HCT116 (cell line): ENCODE results near the gene SORCS2. TPM values are rescaled to one million over a fixed set of nuclear protein-coding genes. Genes with fewer than 3 reads are reported as not detected.

Source experiments
- ATAC-seq: fragments of 200-7000 bp; cut with Tn5 transposase; 2 replicates; pipeline ENCODE4 v1.9.1; 2020; ENCODE audit warnings: mild to moderate bottlenecking, moderate library complexity
- BruUV-seq: library from RNA; stranded (reverse); fragments of 400-500 nt; replicated peaks from 2 replicates; lab custom pipeline; 2021; lab: Mats Ljungman, UMichigan
- CTCF ChIA-PET: fragments of 300-600 bp; sonication (Branson Sonifier 250); formaldehyde crosslinking; loops from one replicate; lab custom pipeline; 2021; ENCODE audit warnings: antibody characterized with exemption; lab: Charles Lee
- POLR2A ChIA-PET: fragments of 300-600, 350-600 bp; sonication (Branson Sonifier 250); formaldehyde crosslinking; loops from one replicate; lab custom pipeline; 2021; ENCODE audit warnings: antibody characterized with exemption; lab: Charles Lee
- RAD21 ChIA-PET, 2 experiments: fragments of 300-600 bp; sonication (Branson Sonifier 250); formaldehyde crosslinking; loops; one replicate each; lab custom pipeline; 2023; ENCODE audit warnings: low total read pairs in 2 of 2; ENCODE audit not compliant: uncharacterized antibody in 2 of 2, unreplicated experiment in 2 of 2, low non-redundant PET in 1 of 2; lab: Charles Lee
- DNase-seq: peaks from one replicate; pipeline ENCODE4 v3.0.0-alpha.2; 2010; ENCODE audit warnings: low read depth, low spot score
- H2AFZ ChIP-seq: fragments of 200-600 bp; shearing (Covaris generic), sonication (generic); 2 replicates; pipeline ENCODE4 v1.6.1; 2017; ENCODE audit warnings: low read depth, mixed run types, mixed read lengths, antibody characterized with exemption, low read length; ENCODE audit not compliant: poor library complexity, severe bottlenecking
- H3K27ac ChIP-seq: 2 replicates; pipeline ENCODE4 v1.5.1; 2012; ENCODE audit warnings: low read depth, low read length
- H3K27me3 ChIP-seq: fragments of 200-600 bp; sonication (generic); 2 replicates; pipeline ENCODE4 v1.6.1; 2016; ENCODE audit warnings: mixed run types, low read length, mixed read lengths; ENCODE audit not compliant: insufficient read depth
- H3K36me3 ChIP-seq, 2 experiments: fragments of 200-500 bp in 1 of 2; fragments of 200-600 bp in 1 of 2; sonication (Bioruptor generic) in 1 of 2; sonication (generic) in 1 of 2; 2 replicates each; pipeline versions ENCODE4 v1.5.1 to v1.6.1; 2014 to 2016; ENCODE audit warnings: low read length in 2 of 2, inconsistent platforms in 1 of 2, mixed read lengths in 1 of 2, mixed run types in 1 of 2; ENCODE audit not compliant: insufficient read depth in 2 of 2, control insufficient read depth in 1 of 2
- H3K4me1 ChIP-seq, 2 experiments: fragments of 200-600 bp in 1 of 2; sonication (generic) in 1 of 2; 2 replicates each; pipeline versions ENCODE4 v1.5.1 to v1.6.1; 2012 to 2017; ENCODE audit warnings: low read length in 2 of 2, inconsistent platforms in 1 of 2, mild to moderate bottlenecking in 1 of 2, mixed read lengths in 1 of 2, mixed run types in 1 of 2, moderate library complexity in 1 of 2; ENCODE audit not compliant: insufficient read depth in 2 of 2, control insufficient read depth in 1 of 2
- H3K4me2 ChIP-seq: fragments of 200-600 bp; sonication (generic); 2 replicates; pipeline ENCODE4 v1.6.1; 2017; ENCODE audit warnings: mixed run types, low read length, mixed read lengths
- H3K4me3 ChIP-seq, 2 experiments: fragments of 200-600 bp in 1 of 2; sonication (generic) in 1 of 2; replicated peaks in 1 of 2; 2 replicates each; pipeline ENCODE4 v1.5.1; 2011 to 2016; ENCODE audit warnings: low read length in 2 of 2, control low read depth in 1 of 2, low read depth in 1 of 2, mild to moderate bottlenecking in 1 of 2, mixed read lengths in 1 of 2, mixed run types in 1 of 2
- H3K79me2 ChIP-seq: fragments of 200-600 bp; sonication (generic); 2 replicates; pipeline ENCODE4 v1.6.1; 2017; ENCODE audit warnings: mild to moderate bottlenecking, mixed run types, low read length, moderate library complexity, mixed read lengths; ENCODE audit not compliant: insufficient read depth
- H3K9ac ChIP-seq: fragments of 200-600 bp; sonication (generic); 2 replicates; pipeline ENCODE4 v1.6.1; 2016; ENCODE audit warnings: low read length, mixed read lengths
- H3K9me2 ChIP-seq: fragments of 200-600 bp; sonication (generic), shearing (Covaris generic); 2 replicates; pipeline ENCODE4 v1.6.1; 2017; ENCODE audit warnings: mixed run types, mild to moderate bottlenecking, moderate library complexity; ENCODE audit not compliant: insufficient read depth
- H3K9me3 ChIP-seq, 2 experiments: fragments of 200-500 bp in 1 of 2; fragments of 200-600 bp in 1 of 2; sonication (Bioruptor generic) in 1 of 2; sonication (generic) in 1 of 2; 2 replicates each; pipeline ENCODE4 v1.6.1; 2014 to 2017; ENCODE audit warnings: low read length in 2 of 2, mixed read lengths in 2 of 2, inconsistent platforms in 1 of 2, low read depth in 1 of 2, mild to moderate bottlenecking in 1 of 2, mixed run types in 1 of 2, moderate library complexity in 1 of 2; ENCODE audit not compliant: control insufficient read depth in 1 of 2, insufficient read depth in 1 of 2
- H4K20me1 ChIP-seq: fragments of 200-600 bp; sonication (generic), shearing (Covaris generic); 2 replicates; pipeline ENCODE4 v1.6.1; 2017; ENCODE audit warnings: mixed run types, mild to moderate bottlenecking, moderate library complexity; ENCODE audit not compliant: insufficient read depth
- CBX3 ChIP-seq: IDR thresholded peaks from 2 replicates; pipeline ENCODE4 v1.6.1; 2012; ENCODE audit warnings: low read depth
- CTCF ChIP-seq, 3 experiments: fragments of 200-600 bp in 1 of 3; sonication (generic) in 1 of 3; IDR thresholded peaks in 2 of 3; conservative IDR thresholded peaks in 1 of 3; 2 replicates each; pipeline ENCODE4 v1.5.1; 2012 to 2017; ENCODE audit warnings: low read depth in 2 of 3, low read length in 2 of 3, antibody characterized with exemption in 1 of 3, borderline replicate concordance in 1 of 3, control low read depth in 1 of 3, mild to moderate bottlenecking in 1 of 3, mixed read lengths in 1 of 3, mixed run types in 1 of 3, moderate library complexity in 1 of 3; ENCODE audit not compliant: insufficient read depth in 1 of 3
- REST ChIP-seq: IDR thresholded peaks from 2 replicates; pipeline ENCODE4 v1.6.1; 2012; ENCODE audit warnings: low read depth
- SRF ChIP-seq: IDR thresholded peaks from 2 replicates; pipeline ENCODE4 v1.6.1; 2012; ENCODE audit warnings: low read depth
- TCF7L2 ChIP-seq: IDR thresholded peaks from 2 replicates; pipeline ENCODE4 v1.7.0; 2011; ENCODE audit warnings: borderline replicate concordance, inconsistent platforms; ENCODE audit not compliant: insufficient read depth, insufficient read length; ENCODE audit errors: extremely low read depth
- intact Hi-C: fragments of 100-400 bp; cut with micrococcal nuclease; formaldehyde crosslinking; loops from 2 replicates; pipeline ENCODE4 v1.10.0; 2022
- total RNA-seq: library from RNA; stranded (reverse); gene quantifications from one replicate; pipeline ENCODE4 v1.2.1, GENCODE V29; 2021; ENCODE audit not compliant: unreplicated experiment
- TF ChIP-seq, protein P1 (sequence below): IDR thresholded peaks from 2 replicates; pipeline ENCODE4 v1.6.1; 2012

Gene SORCS2
- total RNA-seq, 1 experiment from 2014 or later = 0.37 TPM

DNA sequence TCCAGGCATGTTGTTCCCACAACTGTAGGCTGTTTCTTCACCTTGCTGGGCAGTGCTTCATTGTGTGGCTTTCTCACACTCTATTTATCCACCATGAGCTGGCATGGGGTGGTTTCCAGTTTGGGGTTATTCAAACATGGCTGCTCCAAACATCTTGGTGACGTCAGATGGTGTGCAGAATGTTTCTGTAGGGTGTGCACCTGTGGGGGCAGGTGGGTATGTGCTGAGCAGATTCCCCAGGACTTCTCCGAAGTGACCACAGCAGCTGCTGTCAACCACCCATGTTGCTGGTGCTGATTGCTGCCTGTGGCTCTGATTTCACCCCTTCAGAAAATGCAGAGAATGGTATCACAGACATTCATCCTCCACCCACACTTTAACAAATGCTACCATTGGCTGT, 247.4 kb downstream of the SORCS2 start:
- intact Hi-C loops = no loop called here
- Histone ChIP-seq H3K9ac (no peak overlapping the region), H3K36me3 (no peaks in the 10 kb centered on the region), H2AFZ (no peak overlapping the region), H4K20me1 (no peaks in the 10 kb centered on the region), H3K27me3 (no peaks in the 10 kb centered on the region), H3K9me3 (no peaks in the 10 kb centered on the region), H3K27ac (no peak overlapping the region), H3K79me2 (no peaks in the 10 kb centered on the region), H3K9me2 (no peaks in the 10 kb centered on the region), H3K4me2 (no peak overlapping the region), H3K4me1 (peaks cover 7 to 13% of the 10 kb centered on the region in 2 experiments), H3K4me3 (no peak overlapping the region)
- ATAC-seq = no peak
- no peak for DNase-seq
- POLR2A ChIA-PET = no interaction called here
- RAD21 ChIA-PET = no interaction called here
- no peak for TF ChIP-seq TCF7L2
- no peak for TF ChIP-seq CTCF (IDR thresholded peaks at IDR 0.05 in 2 of 3, conservative IDR thresholded peaks at IDR 0.05 in 1 of 3; ENCODE audit: borderline replicate concordance in 1 of 3, insufficient read depth in 1 of 3, low read depth in 2 of 3, low read length in 2 of 3)
- no peak for TF ChIP-seq SRF
- no peak for TF ChIP-seq REST
- TF ChIP-seq, protein P1, sequence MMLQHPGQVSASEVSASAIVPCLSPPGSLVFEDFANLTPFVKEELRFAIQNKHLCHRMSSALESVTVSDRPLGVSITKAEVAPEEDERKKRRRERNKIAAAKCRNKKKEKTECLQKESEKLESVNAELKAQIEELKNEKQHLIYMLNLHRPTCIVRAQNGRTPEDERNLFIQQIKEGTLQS = no peak
- TF ChIP-seq CBX3 = no peak
- BruUV-seq = no TSS peak
- CTCF ChIA-PET = no interaction called here
